OCI-LY7 (cell line): Measurements from ENCODE around the gene TSR3.

Experiments
- EZH2phosphoT487 ChIP-seq: fragments of 200-600 bp; sonication (generic); IDR thresholded peaks from 2 replicates; pipeline ENCODE4 v1.6.1; 2018; ENCODE audit warnings: low read depth, borderline replicate concordance, mild to moderate bottlenecking, mixed run types, antibody characterized with exemption, low read length, moderate library complexity, mixed read lengths
- TF ChIP-seq, protein P1 (sequence below): fragments of 200-600 bp; sonication (generic); conservative IDR thresholded peaks from 2 replicates; pipeline ENCODE4 v1.5.1; 2014; ENCODE audit warnings: mild to moderate bottlenecking, antibody characterized with exemption, low read length, moderate library complexity, mixed read lengths

DNA sequence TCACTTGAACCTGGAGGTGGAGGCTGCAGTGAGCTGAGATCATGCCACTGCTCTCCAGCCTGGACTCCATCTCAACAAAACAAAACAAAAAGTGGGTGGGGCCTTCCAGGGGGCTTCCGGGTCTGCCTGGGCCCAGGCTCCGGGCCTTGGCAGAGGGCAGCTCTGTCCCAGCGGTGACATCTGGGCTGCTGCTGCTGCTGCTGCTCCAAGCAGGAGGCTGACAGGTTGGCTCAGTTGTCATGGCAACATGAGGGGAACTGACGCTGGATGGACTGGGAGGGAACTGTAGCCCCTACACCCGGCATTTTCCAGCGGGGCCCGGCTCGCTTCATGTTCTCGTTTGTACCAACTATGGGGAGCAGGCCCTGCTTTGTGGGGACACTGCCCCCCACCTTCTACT lies 14.2 kb downstream of the TSR3 start:
- TF ChIP-seq, protein P1, sequence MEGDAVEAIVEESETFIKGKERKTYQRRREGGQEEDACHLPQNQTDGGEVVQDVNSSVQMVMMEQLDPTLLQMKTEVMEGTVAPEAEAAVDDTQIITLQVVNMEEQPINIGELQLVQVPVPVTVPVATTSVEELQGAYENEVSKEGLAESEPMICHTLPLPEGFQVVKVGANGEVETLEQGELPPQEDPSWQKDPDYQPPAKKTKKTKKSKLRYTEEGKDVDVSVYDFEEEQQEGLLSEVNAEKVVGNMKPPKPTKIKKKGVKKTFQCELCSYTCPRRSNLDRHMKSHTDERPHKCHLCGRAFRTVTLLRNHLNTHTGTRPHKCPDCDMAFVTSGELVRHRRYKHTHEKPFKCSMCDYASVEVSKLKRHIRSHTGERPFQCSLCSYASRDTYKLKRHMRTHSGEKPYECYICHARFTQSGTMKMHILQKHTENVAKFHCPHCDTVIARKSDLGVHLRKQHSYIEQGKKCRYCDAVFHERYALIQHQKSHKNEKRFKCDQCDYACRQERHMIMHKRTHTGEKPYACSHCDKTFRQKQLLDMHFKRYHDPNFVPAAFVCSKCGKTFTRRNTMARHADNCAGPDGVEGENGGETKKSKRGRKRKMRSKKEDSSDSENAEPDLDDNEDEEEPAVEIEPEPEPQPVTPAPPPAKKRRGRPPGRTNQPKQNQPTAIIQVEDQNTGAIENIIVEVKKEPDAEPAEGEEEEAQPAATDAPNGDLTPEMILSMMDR: no peak
- TF ChIP-seq EZH2phosphoT487: no peak
